ENCODE results near the gene CSRP1.

The CSRP1 gene

GRCh38 chr1:201506092-201506491 lies 831 bp downstream of the CSRP1 start:
- H3K4me3 ChIP-seq (ENCODE audit: low read depth, low read length) = peak overlapping the region; percentile 78
- DNase-seq (ENCODE audit: low read depth) = peak; percentile 31
- TF ChIP-seq, protein P1, sequence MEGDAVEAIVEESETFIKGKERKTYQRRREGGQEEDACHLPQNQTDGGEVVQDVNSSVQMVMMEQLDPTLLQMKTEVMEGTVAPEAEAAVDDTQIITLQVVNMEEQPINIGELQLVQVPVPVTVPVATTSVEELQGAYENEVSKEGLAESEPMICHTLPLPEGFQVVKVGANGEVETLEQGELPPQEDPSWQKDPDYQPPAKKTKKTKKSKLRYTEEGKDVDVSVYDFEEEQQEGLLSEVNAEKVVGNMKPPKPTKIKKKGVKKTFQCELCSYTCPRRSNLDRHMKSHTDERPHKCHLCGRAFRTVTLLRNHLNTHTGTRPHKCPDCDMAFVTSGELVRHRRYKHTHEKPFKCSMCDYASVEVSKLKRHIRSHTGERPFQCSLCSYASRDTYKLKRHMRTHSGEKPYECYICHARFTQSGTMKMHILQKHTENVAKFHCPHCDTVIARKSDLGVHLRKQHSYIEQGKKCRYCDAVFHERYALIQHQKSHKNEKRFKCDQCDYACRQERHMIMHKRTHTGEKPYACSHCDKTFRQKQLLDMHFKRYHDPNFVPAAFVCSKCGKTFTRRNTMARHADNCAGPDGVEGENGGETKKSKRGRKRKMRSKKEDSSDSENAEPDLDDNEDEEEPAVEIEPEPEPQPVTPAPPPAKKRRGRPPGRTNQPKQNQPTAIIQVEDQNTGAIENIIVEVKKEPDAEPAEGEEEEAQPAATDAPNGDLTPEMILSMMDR (conservative IDR thresholded peaks at IDR 0.05; ENCODE audit: low read depth, low read length) = no peak

DNA sequence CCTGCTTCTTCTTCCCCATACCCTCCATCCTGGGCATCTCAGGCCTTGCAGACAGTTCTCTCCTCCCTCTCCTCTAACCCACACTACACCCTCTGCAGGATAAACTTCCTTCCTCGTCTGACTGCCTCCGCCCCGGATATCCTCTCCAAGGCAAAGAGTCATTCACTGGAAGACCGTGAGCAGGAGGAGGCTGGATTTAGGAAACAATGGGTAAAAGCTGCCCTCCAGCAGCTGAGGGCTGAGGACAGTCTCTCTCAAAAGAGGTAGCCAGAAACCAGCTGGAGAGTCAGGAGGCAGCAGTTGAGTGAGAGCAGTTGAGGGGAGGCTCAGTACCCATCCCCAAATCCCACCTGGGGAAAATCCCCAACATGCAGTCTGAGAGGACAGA lies 1.4 kb downstream of the CSRP1 start:
- peak overlapping the region; percentile 78 for H3K4me3 ChIP-seq (ENCODE audit: low read depth, low read length)
- TF ChIP-seq, protein P1 (conservative IDR thresholded peaks at IDR 0.05; ENCODE audit: low read depth, low read length) = peak; percentile 15
- peak; percentile 70 for DNase-seq (ENCODE audit: low read depth)

GRCh38 chr1:201504799-201505502 lies 2.0 kb downstream of the CSRP1 start:
- TF ChIP-seq, protein P1 (conservative IDR thresholded peaks at IDR 0.05; ENCODE audit: low read depth, low read length) = no peak
- DNase-seq (ENCODE audit: low read depth) = no peak
- peak overlapping the region; percentile 78 for H3K4me3 ChIP-seq (ENCODE audit: low read depth, low read length)

DNA sequence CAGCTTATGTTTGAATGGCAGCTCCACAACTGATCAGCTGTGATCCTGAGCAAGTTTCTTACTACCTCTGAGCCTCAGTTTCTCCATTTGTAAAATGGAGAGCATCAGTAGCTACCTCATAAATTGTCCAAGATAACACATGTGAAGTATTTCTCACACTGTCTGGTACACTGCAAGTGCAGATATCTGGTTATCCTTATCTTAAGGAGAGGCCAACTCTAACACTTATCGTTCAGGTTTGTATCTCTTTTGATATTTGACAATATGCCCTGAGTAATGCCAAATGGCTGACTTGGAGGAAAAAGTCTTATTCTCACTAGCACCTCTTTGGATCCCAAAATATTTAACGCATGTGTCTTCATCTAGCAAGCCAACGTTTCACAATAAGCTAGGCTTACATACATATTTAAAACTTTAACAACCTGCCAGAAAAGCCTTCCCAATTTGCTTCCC lies 2.7 kb downstream of the CSRP1 start:
- TF ChIP-seq, protein P1 (conservative IDR thresholded peaks at IDR 0.05; ENCODE audit: low read depth, low read length) = no peak
- peak; percentile 39 for DNase-seq (ENCODE audit: low read depth)
- peak overlapping the region; percentile 78 for H3K4me3 ChIP-seq (ENCODE audit: low read depth, low read length)

GRCh38 chr1:201503397-201504176 lies 3.3 kb downstream of the CSRP1 start:
- peak; percentile 99 for DNase-seq (ENCODE audit: low read depth)
- TF ChIP-seq, protein P1 (conservative IDR thresholded peaks at IDR 0.05; ENCODE audit: low read depth, low read length) = peak; percentile 13
- peak overlapping the region; percentile 78 for H3K4me3 ChIP-seq (ENCODE audit: low read depth, low read length)

DNA sequence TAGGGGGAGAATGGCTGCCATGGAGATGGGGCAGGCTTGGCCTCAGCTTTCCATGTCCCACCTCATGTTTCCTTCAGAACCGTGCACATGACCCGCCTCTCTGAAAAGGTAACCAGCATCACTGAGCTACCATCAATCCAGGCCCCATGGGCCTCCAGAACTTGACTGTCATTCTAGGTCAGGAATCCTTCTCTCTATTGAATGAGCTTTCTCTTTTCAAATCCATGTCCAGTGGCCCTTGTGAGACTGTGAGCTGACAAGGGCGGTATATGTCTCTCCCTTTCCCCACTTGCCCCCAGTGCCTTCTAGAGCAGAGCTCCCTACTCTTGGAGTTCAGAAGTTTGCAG lies 4.4 kb downstream of the CSRP1 start:
- no peak for DNase-seq (ENCODE audit: low read depth)
- no peak overlapping the region for H3K4me3 ChIP-seq (ENCODE audit: low read depth, low read length)
- TF ChIP-seq, protein P1 (conservative IDR thresholded peaks at IDR 0.05; ENCODE audit: low read depth, low read length) = no peak

Measured in choroid plexus epithelial cell (primary cell).